Measurements from ENCODE around the gene FST.

DNA sequence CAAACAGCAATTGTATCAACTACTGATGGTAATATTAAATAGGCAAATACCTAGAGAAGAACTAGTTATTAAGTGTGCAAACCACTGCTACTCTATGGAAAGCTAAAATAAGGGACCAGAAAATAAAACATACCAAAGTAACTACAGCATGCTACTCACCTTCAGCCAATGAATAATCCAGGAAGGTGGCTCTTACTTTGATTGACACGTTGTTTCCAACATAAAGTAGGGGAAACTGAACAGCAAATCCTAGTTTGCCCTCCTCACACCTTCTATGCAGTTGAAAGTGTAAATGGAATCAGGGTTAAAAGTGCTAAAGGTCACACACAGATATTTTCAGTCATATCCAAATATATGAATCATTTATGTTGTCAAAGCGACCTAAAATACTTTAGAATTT, 5.1 kb upstream of the FST start:
- TF ChIP-seq GTF2F1 (IDR thresholded peaks at IDR 0.05; ENCODE audit: borderline replicate concordance, low read depth, low read length): no peak
- no peak for TF ChIP-seq EP300 (IDR thresholded peaks at IDR 0.05; ENCODE audit: borderline replicate concordance in 1 of 2, low read depth in 2 of 2, low read length in 2 of 2)
- TF ChIP-seq EZH2 (IDR thresholded peaks at IDR 0.05; ENCODE audit: low read depth, low read length, severe bottlenecking): no peak
- no peak for TF ChIP-seq CTCF (IDR thresholded peaks at IDR 0.05; ENCODE audit: control extremely low read depth in 1 of 3, insufficient read depth in 1 of 3, low read depth in 1 of 3, low read length in 3 of 3)
- no peak for TF ChIP-seq POLR2AphosphoS5 (IDR thresholded peaks at IDR 0.05; ENCODE audit: low read depth, low read length)
- no peak for TF ChIP-seq EGR1 (IDR thresholded peaks at IDR 0.05; ENCODE audit: borderline replicate concordance, low read depth, low read length)
